Endothelial cell of umbilical vein (primary cell): ENCODE measurements around the gene EXOSC9. TPM values are rescaled to one million over a fixed set of nuclear protein-coding genes. Genes with fewer than 3 reads are reported as not detected.

Experiments
- BruUV-seq: library from RNA; stranded (reverse); fragments of 400-500 nt; replicated peaks from 2 replicates; lab custom pipeline; 2021; lab: Mats Ljungman, UMichigan
- CTCF ChIA-PET: fragments of 300-600, 350-600 bp; sonication (Branson Sonifier 250); formaldehyde crosslinking; loops from one replicate; lab custom pipeline; 2021; ENCODE audit warnings: antibody characterized with exemption, inconsistent platforms; lab: Charles Lee
- POLR2A ChIA-PET: fragments of 300-600, 350-600 bp; sonication (Branson Sonifier 250); formaldehyde crosslinking; loops from one replicate; lab custom pipeline; 2021; ENCODE audit warnings: antibody characterized with exemption, inconsistent platforms; lab: Charles Lee
- DNase-seq: peaks from one replicate; pipeline ENCODE4 v3.0.0-alpha.2; 2011; ENCODE audit warnings: low read depth, low spot score
- FAIRE-seq: peaks from 2 replicates; lab custom pipeline; 2011; peaks lifted over from hg19 to GRCh38; lab: Jason Lieb, UNC
- H2AFZ ChIP-seq: 2 replicates; pipeline ENCODE4 v1.6.0; 2012; ENCODE audit warnings: low read depth, low read length, control low read depth, inconsistent platforms
- H3K27ac ChIP-seq: 2 replicates; pipeline ENCODE4 v1.5.1; 2011; ENCODE audit warnings: low read depth, mild to moderate bottlenecking, control low read depth, low read length, moderate library complexity; ENCODE audit not compliant: insufficient read depth
- H3K27me3 ChIP-seq, 2 experiments: 2 replicates each; pipeline versions ENCODE4 v1.6.0 to v1.6.1; 2011; ENCODE audit warnings: low read length in 2 of 2, mixed read lengths in 1 of 2; ENCODE audit not compliant: control insufficient read depth in 2 of 2, insufficient read depth in 2 of 2
- H3K36me3 ChIP-seq, 2 experiments: 2 replicates in 1 of 2; 3 replicates in 1 of 2; pipeline ENCODE4 v1.5.1; 2011; ENCODE audit warnings: low read length in 2 of 2, mild to moderate bottlenecking in 1 of 2, moderate library complexity in 1 of 2; ENCODE audit not compliant: control insufficient read depth in 2 of 2, insufficient read depth in 2 of 2; ENCODE audit errors: extremely low read depth in 1 of 2
- H3K4me1 ChIP-seq: 3 replicates; pipeline ENCODE4 v1.5.1; 2011; ENCODE audit warnings: mild to moderate bottlenecking, low read length; ENCODE audit not compliant: control insufficient read depth, insufficient read depth; ENCODE audit errors: extremely low read depth
- H3K4me2 ChIP-seq: 2 replicates; pipeline ENCODE4 v1.6.1; 2011; ENCODE audit warnings: low read length, control low read depth, mixed read lengths; ENCODE audit not compliant: insufficient read depth
- H3K4me3 ChIP-seq, 3 experiments: fragments of 200-600 bp in 1 of 3; sonication (generic), shearing (Covaris generic) in 1 of 3; replicated peaks in 1 of 3; 2 replicates each; pipeline ENCODE4 v1.5.1; 2011 to 2016; ENCODE audit warnings: control low read depth in 3 of 3, low read length in 3 of 3, mild to moderate bottlenecking in 2 of 3, inconsistent platforms in 1 of 3, low read depth in 1 of 3, moderate library complexity in 1 of 3; ENCODE audit not compliant: insufficient read depth in 1 of 3
- H3K79me2 ChIP-seq: 2 replicates; pipeline ENCODE4 v1.6.0; 2012; ENCODE audit warnings: low read length, inconsistent platforms; ENCODE audit not compliant: control insufficient read depth, insufficient read depth
- H3K9ac ChIP-seq: replicated peaks from 2 replicates; pipeline ENCODE3; 2011; ENCODE audit warnings: low read length, control low read depth; ENCODE audit not compliant: insufficient read depth; ENCODE audit errors: extremely low read depth
- H3K9me1 ChIP-seq: replicated peaks from 3 replicates; pipeline ENCODE4 v1.6.0; 2011; ENCODE audit warnings: mild to moderate bottlenecking, low read length; ENCODE audit not compliant: control insufficient read depth, insufficient read depth; ENCODE audit errors: extremely low read depth
- H3K9me3 ChIP-seq: replicated peaks from 2 replicates; pipeline ENCODE4 v1.5.1; 2012; ENCODE audit warnings: low read length, inconsistent platforms; ENCODE audit not compliant: control insufficient read depth, insufficient read depth
- H4K20me1 ChIP-seq: replicated peaks from 2 replicates; pipeline ENCODE3; 2011; ENCODE audit warnings: mild to moderate bottlenecking, low read length; ENCODE audit not compliant: control insufficient read depth, insufficient read depth; ENCODE audit errors: extremely low read depth
- EZH2 ChIP-seq: IDR thresholded peaks from 2 replicates; pipeline ENCODE4 v1.6.1; 2012; ENCODE audit warnings: borderline replicate concordance, low read depth, mild to moderate bottlenecking, moderate library complexity, low read length, inconsistent platforms; ENCODE audit not compliant: severe bottlenecking
- FOS ChIP-seq: IDR thresholded peaks from 2 replicates; pipeline ENCODE4 v1.6.1; 2011; ENCODE audit warnings: mild to moderate bottlenecking, low read length, moderate library complexity, borderline replicate concordance; ENCODE audit not compliant: insufficient read depth
- GATA2 ChIP-seq: IDR thresholded peaks from 2 replicates; pipeline ENCODE4 v1.7.0; 2011; ENCODE audit warnings: low read depth, mild to moderate bottlenecking, moderate library complexity, mixed read lengths, low read length; ENCODE audit not compliant: insufficient read length, insufficient read depth
- JUN ChIP-seq: IDR thresholded peaks from 2 replicates; pipeline ENCODE4 v1.6.1; 2011; ENCODE audit warnings: borderline replicate concordance, low read depth; ENCODE audit not compliant: insufficient read length, insufficient read depth
- MYC ChIP-seq: IDR thresholded peaks from one replicate; pipeline ENCODE4 v1.6.1; 2011; ENCODE audit warnings: mild to moderate bottlenecking, low read depth, low read length
- POLR2A ChIP-seq: IDR thresholded peaks from 2 replicates; pipeline ENCODE4 v1.6.1; 2012; ENCODE audit warnings: low read depth, mild to moderate bottlenecking, control low read depth, low read length
- POLR2AphosphoS5 ChIP-seq: IDR thresholded peaks from 2 replicates; pipeline ENCODE4 v1.6.1; 2012; ENCODE audit warnings: low read depth, mild to moderate bottlenecking, control low read depth, low read length, moderate library complexity; ENCODE audit not compliant: insufficient read depth
- dilution Hi-C: fragments of 300-500 bp; cut with MboI; formaldehyde crosslinking; loops from one replicate; pipeline ENCODE4 v1.15.0; 2019; ENCODE audit warnings: low sequenced_read_pairs; ENCODE audit not compliant: extremely low pct_ligation_motif_present
- intact Hi-C: fragments of 100-400 bp; cut with micrococcal nuclease; formaldehyde crosslinking; loops from one replicate; pipeline ENCODE4 v1.10.0; 2022
- polyA plus RNA-seq, 4 experiments: library from polyadenylated mRNA; depleted of rRNA in 3 of 4; stranded (reverse) in 3 of 4; unstranded in 1 of 4; fragments of >200 nt; gene quantifications; 2 replicates each; pipeline versions ENCODE4 v1.2.1 to v1.2.3, GENCODE V29; 2011 to 2012; ENCODE audit warnings: missing spikeins in 1 of 4
- total RNA-seq: library from RNA; stranded (reverse); gene quantifications from 2 replicates; pipeline ENCODE4 v1.2.3, GENCODE V29; 2021
- TF ChIP-seq, protein P1 (sequence below), 2 donors: IDR thresholded peaks; 1 replicate in 1 of 2; 2 replicates in 1 of 2; pipeline ENCODE4 v1.5.1; 2011; ENCODE audit warnings: low read length in 2 of 2, mild to moderate bottlenecking in 2 of 2, moderate library complexity in 2 of 2, control low read depth in 1 of 2, inconsistent platforms in 1 of 2, low read depth in 1 of 2; ENCODE audit not compliant: insufficient read depth in 1 of 2; ENCODE audit errors: extremely low read depth in 1 of 2
- TF ChIP-seq, protein P2 (sequence below): IDR thresholded peaks from 2 replicates; pipeline ENCODE4 v1.6.1; 2011; ENCODE audit not compliant: insufficient read depth, insufficient read length

The EXOSC9 gene
- total and polyA plus RNA-seq, 2 donors (not counting 3 experiments of a cell fraction or from before 2014, with no cell fraction given) = 19.0 to 46.3 TPM

DNA sequence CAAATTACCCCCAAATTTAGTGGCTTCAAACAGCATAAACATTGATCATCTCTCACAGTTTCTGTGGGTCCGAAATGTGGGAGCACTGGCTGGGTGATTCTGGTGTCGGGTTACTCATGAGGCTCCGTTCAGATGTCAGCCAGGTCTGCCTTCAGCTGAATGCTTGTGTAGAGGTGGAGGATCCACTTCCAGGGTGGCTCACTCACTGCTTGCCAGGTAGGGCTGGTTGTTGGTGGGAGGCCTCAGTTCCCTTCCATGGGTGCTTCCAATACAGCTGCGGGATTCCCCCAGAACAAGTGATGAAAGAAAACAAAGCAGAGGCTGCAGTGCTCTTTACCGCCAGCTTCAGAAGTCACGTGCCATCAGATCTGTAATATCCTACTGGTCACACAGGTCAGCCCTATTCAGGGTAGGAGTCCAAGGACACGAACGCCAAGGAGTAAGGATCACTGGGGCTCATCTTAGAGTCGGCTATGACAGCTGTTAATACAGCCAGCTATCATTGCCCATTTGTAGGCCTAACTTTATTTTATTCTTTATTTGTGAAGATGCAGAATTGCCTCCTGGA lies 35.1 kb upstream of the EXOSC9 start:
- no peak overlapping the region for H3K4me3 ChIP-seq
- CTCF ChIA-PET = interaction anchor here (0.8 to 2.8 kb wide), 7 partner anchors 11 to 303 kb away, joined by 3 to 10 read pairs (median 4); no protein-coding TSS in a partner anchor
- no peaks in the 10 kb centered on the region for H3K79me2 ChIP-seq
- POLR2A ChIA-PET = no interaction called here
- no peak overlapping the region for H3K9ac ChIP-seq
- H3K36me3 ChIP-seq = no peaks in the 10 kb centered on the region
- H2AFZ ChIP-seq = no peak overlapping the region
- no peaks in the 10 kb centered on the region for H3K9me3 ChIP-seq
- peaks cover 32 to 35% of the 10 kb centered on the region in 2 experiments for H3K27me3 ChIP-seq
- FAIRE-seq (no peak), DNase-seq (no peak)
- TF ChIP-seq GATA2 = no peak
- no peak for TF ChIP-seq MYC
- TF ChIP-seq, protein P1, sequence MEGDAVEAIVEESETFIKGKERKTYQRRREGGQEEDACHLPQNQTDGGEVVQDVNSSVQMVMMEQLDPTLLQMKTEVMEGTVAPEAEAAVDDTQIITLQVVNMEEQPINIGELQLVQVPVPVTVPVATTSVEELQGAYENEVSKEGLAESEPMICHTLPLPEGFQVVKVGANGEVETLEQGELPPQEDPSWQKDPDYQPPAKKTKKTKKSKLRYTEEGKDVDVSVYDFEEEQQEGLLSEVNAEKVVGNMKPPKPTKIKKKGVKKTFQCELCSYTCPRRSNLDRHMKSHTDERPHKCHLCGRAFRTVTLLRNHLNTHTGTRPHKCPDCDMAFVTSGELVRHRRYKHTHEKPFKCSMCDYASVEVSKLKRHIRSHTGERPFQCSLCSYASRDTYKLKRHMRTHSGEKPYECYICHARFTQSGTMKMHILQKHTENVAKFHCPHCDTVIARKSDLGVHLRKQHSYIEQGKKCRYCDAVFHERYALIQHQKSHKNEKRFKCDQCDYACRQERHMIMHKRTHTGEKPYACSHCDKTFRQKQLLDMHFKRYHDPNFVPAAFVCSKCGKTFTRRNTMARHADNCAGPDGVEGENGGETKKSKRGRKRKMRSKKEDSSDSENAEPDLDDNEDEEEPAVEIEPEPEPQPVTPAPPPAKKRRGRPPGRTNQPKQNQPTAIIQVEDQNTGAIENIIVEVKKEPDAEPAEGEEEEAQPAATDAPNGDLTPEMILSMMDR (IDR thresholded peaks at IDR 0.05; ENCODE audit: extremely low read depth in 1 of 2, insufficient read depth in 1 of 2, low read depth in 1 of 2, low read length in 2 of 2) = no peak
- TF ChIP-seq, protein P2, sequence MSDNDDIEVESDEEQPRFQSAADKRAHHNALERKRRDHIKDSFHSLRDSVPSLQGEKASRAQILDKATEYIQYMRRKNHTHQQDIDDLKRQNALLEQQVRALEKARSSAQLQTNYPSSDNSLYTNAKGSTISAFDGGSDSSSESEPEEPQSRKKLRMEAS = no peak
- BruUV-seq = no TSS peak
- intact Hi-C loops (no loop called here), dilution Hi-C loops (no loop called here)
- no peak overlapping the region for H3K27ac ChIP-seq
- H3K4me1 ChIP-seq = peaks cover 5% of the 10 kb centered on the region
- no peaks in the 10 kb centered on the region for H3K9me1 ChIP-seq
- no peaks in the 10 kb centered on the region for H4K20me1 ChIP-seq
- H3K4me2 ChIP-seq = no peak overlapping the region

DNA sequence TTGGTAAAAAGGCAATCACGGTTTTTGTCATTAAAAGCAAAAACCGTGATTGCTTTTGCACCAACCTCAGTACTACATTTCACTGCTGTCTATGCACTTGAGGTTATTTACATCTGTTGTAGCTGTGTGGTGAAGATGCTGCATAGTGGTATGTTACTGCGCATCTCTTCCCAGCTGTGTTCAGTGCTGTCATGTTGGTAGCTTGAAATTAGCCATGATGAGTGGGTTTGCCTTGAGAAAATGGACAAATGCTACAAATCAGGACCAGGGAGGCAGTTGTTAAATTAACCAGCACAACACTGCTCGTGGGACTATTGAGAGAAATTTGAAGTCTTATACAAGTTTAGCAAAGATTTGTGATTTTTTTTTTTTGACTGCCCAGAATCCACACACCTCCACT lies 34.0 kb upstream of the EXOSC9 start:
- H3K36me3 ChIP-seq = no peaks in the 10 kb centered on the region
- H4K20me1 ChIP-seq = no peaks in the 10 kb centered on the region
- H3K27ac ChIP-seq = no peak overlapping the region
- FAIRE-seq = no peak
- H3K9me3 ChIP-seq = no peaks in the 10 kb centered on the region
- ChIA-PET CTCF (interaction anchor here (0.8 kb wide), 1 partner anchor 9 kb away, joined by 3 read pairs; no protein-coding TSS in a partner anchor), POLR2A (no interaction called here)
- no peak overlapping the region for H3K9ac ChIP-seq
- H2AFZ ChIP-seq = no peak overlapping the region
- H3K9me1 ChIP-seq = no peaks in the 10 kb centered on the region
- dilution Hi-C loops (no loop called here), intact Hi-C loops (no loop called here)
- no TSS peak for BruUV-seq
- H3K4me2 ChIP-seq = no peak overlapping the region
- H3K4me1 ChIP-seq = peaks cover 5% of the 10 kb centered on the region
- TF ChIP-seq EZH2 (no peak), MYC (no peak), POLR2AphosphoS5 (no peak), JUN (no peak), POLR2A (no peak), GATA2 (no peak), FOS (no peak)
- TF ChIP-seq, protein P2 = no peak
- TF ChIP-seq, protein P1 (IDR thresholded peaks at IDR 0.05; ENCODE audit: extremely low read depth in 1 of 2, insufficient read depth in 1 of 2, low read depth in 1 of 2, low read length in 2 of 2) = no peak
- H3K27me3 ChIP-seq = peaks cover 39 to 44% of the 10 kb centered on the region in 2 experiments
- DNase-seq = no peak
- no peak overlapping the region for H3K4me3 ChIP-seq
- no peaks in the 10 kb centered on the region for H3K79me2 ChIP-seq
